ENCODE measurements around the gene MAFF.
"Not testable (repeated sequence)": the region's sequence is repeated elsewhere in the genome, so short reads cannot be mapped to it uniquely, and the experiment has no call there.

MAFF gene

DNA sequence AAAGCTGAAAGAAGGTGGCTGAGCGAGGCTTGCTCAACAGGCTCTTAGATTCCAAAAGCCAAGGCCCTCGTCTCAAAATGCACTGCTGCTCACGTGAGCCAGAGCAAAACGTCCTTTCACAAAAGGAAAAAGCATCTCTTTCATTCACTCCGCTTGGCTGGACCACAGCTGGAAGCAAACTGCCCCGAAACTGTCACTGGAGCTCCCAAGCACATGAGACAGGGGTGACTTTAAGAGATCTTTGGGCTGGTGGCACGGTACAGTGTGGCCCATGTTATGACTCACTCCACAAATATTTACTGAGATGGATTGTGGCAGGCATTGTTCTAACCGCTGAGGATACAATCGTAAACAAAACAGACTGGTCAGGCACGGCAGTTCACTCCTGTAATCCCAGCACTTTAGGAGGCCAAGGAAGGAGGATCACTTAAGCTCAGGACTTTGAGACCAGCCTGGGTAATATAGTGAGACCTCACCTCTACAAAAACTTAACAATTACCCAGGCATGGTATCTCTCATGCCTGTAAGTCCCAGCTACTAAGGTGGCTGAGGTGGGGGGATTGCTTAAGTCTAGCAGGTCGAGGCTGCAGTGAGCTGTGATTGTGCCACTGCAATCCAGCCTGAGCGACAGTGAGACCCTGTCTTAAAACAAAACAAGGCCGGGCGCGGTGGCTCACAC lies 23.7 kb upstream of the MAFF start:
- FAIRE-seq, result no peak

- not testable (repeated sequence) for FAIRE-seq
Observed at GRCh38 chr22:38178605-38178937, 23.2 kb upstream of the MAFF start.

- no peak for FAIRE-seq
Observed at GRCh38 chr22:38180841-38181452, 20.8 kb upstream of the MAFF start.

DNA sequence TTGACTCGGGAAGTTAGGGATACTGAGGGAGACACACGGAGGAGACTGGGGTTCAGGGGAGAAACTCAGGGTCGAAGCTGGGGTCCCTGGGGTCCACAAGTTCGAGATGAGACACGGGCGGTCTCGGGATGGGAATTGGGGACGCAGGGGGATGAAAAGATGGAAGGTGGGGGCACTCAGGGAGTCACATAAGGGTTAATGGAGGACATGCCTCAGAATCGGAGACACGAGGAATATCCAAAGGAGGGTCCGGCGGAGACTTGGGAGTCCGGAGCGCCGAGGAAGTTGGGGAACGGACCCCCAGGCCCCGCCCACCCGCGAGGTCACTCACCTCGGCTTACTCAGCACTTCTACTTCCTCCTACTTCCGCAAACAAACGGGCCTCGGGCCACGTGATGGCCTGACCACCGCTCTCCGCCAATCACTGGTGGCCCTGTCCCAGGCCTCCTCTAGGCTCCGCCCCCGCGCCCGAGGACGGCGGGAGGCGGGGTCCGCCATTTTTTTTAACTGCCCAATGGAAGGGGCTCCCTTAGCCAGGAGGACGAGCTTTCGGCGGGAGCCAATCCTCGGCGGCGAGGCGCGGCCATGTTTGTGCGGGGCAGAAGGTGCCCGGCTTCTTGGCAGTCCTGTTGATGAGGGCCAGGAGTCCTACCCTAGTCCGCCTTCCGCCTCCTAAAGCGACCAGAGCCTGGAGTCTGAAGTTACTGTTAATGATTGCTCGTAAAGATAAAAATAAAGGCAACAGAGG lies 20.2 kb upstream of the MAFF start, which contains the start of gene PLA2G6:
PLA2G6 (minus strand) TSS at position 378 of the 748 bp plus-strand sequence. CDS start 12,404 bp downstream, outside the sequence.
- peak; percentile 96 for FAIRE-seq

GRCh38 chr22:38184788-38185187 lies 17.0 kb upstream of the MAFF start:
- no peak for FAIRE-seq

GRCh38 chr22:38186429-38186828 lies 15.4 kb upstream of the MAFF start:
- peak; percentile 48 for FAIRE-seq

DNA sequence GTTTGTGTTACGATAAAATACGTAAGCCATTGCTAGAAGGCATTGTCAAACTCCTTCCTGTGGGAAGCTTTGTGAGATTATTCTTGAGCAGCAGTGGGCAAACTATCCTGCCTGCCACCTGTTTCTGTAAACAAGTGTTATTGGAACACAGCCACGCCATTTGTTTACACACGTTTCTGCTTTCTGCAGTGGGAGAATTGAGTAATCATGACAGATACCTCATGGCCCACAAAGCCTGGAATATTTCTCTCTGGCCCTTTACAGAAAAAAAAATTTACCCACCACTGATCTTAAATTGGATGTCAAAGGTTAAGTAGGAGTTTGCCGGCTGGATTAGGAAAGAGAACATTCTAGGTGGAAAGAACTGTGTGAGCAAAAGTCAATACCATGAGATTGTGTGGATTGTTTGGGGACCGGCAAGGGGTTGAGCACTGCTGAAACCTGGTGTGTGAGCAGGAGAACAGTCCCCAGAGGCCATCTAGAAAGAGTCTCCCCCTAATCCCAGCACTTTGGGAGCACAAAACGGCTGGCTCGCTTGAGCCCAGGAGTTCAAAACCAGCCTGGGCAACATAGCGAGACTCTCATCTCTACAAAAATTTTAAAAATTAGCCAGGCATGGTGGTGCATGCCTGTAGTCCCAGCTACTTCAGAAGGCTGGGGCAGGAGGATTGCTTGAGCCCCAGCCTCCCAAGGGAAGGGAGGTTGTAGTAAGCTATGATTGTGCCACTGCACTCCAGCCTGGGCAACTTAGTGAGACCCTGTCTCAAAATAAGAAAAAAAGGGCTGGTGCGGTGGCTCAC lies 14.2 kb upstream of the MAFF start:
- FAIRE-seq, result no peak

DNA sequence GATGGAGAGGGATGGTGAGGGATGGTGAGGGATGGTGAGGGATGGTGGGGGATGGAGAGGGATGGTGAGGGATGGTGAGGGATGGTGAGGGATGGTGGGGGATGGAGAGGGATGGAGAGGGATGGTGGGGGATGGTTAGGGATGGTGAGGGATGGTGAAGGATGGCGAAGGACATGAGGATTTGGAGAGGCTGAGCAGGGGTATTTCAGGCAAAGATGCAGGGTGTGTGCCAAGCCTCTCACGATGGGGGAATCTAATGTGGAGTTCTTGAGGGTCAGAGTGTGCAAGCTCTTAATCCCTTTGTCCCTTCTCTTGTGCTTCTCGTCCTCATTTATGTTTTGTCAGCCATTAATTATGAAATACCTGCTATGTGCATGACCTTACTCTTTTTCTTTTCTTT lies 12.7 kb upstream of the MAFF start:
- no peak for FAIRE-seq

DNA sequence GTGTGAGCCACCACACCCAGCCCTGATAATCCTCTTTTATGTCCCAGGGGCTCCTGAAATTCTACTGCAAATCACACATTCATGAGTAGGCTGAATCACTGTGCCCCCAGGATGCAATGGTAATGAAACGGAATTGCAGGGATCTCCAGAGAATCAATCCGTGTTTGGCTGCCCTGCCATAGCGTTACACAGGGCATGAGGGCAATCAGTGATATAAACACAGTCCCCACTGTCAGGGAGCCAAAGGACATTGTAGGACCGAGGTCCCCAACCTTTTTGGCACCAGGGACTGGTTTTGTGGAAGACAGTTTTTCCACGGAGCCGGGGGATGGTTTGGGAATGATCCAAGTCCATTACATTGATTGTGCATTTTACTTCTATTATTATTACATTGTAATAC lies 11.2 kb upstream of the MAFF start:
- no peak for FAIRE-seq

DNA sequence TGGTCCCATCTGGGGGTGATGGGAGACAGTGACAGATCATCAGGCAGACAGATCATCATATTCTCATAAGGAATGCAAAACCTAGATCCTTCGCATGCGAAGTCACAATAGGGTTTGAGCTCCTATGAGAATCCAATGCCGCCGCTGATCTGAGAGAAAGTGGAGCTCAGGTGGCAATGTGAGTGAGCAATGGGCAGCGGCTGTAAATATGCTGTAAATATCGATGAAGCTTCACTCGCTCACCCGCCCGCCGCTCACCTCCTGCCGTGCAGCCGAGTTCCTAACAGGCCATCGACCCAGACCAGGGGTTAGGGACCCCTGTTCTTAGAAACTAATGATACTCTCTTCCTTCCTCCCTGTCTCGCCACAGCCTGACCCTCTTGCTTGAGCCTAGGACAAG lies 10.7 kb upstream of the MAFF start:
- FAIRE-seq, result no peak

DNA sequence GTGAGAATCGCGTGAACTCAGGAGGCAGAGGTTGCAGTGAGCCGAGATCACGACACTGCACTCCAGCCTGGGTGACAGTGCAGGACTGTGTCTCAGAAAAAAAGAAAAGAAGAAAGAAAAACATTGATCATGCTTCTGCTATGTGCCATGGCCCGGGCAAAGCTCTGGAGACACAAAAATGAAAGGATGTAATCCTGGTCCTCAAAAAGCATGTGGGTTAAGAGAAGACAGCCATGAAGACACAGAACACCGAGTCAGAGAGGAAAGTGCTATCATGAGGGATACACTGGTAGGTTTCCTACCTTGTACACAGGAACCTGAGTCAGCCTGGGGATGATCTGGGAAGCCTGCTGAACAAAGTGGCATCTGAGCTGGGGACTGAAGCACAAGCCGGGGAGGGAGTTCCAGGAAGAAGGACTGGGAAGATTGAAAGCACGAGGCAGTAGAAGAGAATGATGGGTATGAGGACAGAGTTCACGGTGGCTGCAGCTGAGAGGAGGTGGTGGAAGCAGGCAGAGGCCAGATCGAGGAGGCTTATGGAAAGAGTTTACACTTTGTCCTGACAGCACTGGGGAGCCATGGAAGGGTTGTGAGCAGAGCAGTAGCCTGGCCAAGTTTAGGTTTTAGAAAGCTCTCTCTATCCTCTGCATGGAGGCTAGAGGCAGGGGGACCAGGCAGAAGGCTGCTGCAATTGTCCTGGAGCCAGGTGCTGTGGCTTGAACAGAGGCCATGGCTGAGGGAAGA lies 9.9 kb upstream of the MAFF start:
- no peak for FAIRE-seq

- no peak for FAIRE-seq
Observed at GRCh38 chr22:38192475-38192863, 9.3 kb upstream of the MAFF start.

GRCh38 chr22:38193580-38193979 lies 8.2 kb upstream of the MAFF start:
- no peak for FAIRE-seq

DNA sequence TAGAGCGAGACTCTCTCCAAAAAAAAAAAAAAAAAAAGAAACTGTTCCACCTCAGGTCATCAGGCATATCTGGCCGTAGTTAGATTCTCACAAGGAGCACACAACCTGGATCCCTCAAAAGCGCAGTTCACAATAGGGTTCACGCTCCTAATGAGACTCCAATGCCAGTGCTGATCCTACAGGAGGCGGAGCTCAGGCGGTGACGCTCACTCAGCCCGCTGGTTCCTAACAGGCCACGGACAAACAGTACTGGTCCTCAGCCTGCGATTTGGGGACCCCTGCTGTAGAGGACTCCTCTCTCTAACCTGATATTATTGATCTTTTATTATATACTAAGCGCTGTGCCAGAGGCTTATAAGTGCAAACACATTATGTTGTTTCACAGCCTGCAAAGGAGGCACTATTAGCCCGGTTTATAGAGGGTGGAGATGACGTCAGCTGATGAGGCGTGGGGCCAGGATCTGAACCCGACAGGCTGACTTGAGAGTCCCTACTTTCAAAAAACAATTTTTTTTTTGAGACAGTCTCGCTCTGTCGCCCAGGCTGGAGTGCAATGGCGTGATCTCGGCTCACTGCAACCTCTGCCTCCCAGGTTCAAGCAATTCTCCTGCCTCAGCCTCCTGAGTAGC lies 4.9 kb upstream of the MAFF start:
- no peak for FAIRE-seq

- FAIRE-seq, result no peak
Observed at GRCh38 chr22:38199826-38200559, 1.8 kb upstream of the MAFF start.

GRCh38 chr22:38201371-38201710 lies 453 bp upstream of the MAFF start:
- FAIRE-seq, result no peak

- FAIRE-seq, result no peak
Observed at GRCh38 chr22:38202437-38203089, 769 bp downstream of the MAFF start.

- no peak for FAIRE-seq
Observed at GRCh38 chr22:38203090-38203810, 1.5 kb downstream of the MAFF start.

- FAIRE-seq, result no peak
Observed at GRCh38 chr22:38203855-38204514, 2.2 kb downstream of the MAFF start.

- no peak for FAIRE-seq
Observed at GRCh38 chr22:38204784-38205183, 3.0 kb downstream of the MAFF start.
